K562 (cell line): ENCODE data around the gene RSBN1L. TPM values are rescaled to one million over a fixed set of nuclear protein-coding genes. Genes with fewer than 3 reads are reported as not detected.

Experiments
- BDP1 ChIP-seq: IDR thresholded peaks from 3 replicates; pipeline ENCODE4 v1.6.1; 2011; ENCODE audit not compliant: insufficient read length, insufficient read depth
- BRD9 ChIP-seq: fragments of 450-650 bp; IDR thresholded peaks from 2 replicates; pipeline ENCODE4 v1.6.1; 2018; ENCODE audit warnings: low read depth; ENCODE audit not compliant: partially characterized antibody
- ESRRA ChIP-seq: fragments of 450-650 bp; IDR thresholded peaks from 2 replicates; pipeline ENCODE4 v1.6.1; 2014; ENCODE audit warnings: low read depth, mild to moderate bottlenecking, moderate library complexity, borderline replicate concordance
- GATA2 ChIP-seq: sonication (generic); formaldehyde crosslinking; IDR thresholded peaks from 2 replicates; pipeline ENCODE4 v1.4.0; 2020; ENCODE audit warnings: mild to moderate bottlenecking, missing genetic modification reagents
- KLF6 ChIP-seq: fragments of 250-450 bp; sonication (Bioruptor Pico); IDR thresholded peaks from 2 replicates; pipeline ENCODE4 v1.4.0; 2020; ENCODE audit warnings: mild to moderate bottlenecking, moderate library complexity, borderline replicate concordance
- PHTF2 ChIP-seq: fragments of 250-450 bp; sonication (Bioruptor Pico); IDR thresholded peaks from 2 replicates; pipeline ENCODE4 v1.5.0; 2021; ENCODE audit warnings: mild to moderate bottlenecking
- PPARD ChIP-seq: fragments of 250-450 bp; sonication (Bioruptor Pico); IDR thresholded peaks from 2 replicates; pipeline ENCODE4 v1.8.0; 2022; ENCODE audit warnings: inconsistent platforms, mild to moderate bottlenecking, moderate library complexity
- PTTG1 ChIP-seq: fragments of 450-650 bp; IDR thresholded peaks from 2 replicates; pipeline ENCODE4 v1.6.1; 2016; ENCODE audit warnings: low read depth, mild to moderate bottlenecking, missing genetic modification characterization, missing compliant biosample characterization
- PYGO2 ChIP-seq: fragments of 450-650 bp; IDR thresholded peaks from 2 replicates; pipeline ENCODE4 v1.6.1; 2016; ENCODE audit warnings: mild to moderate bottlenecking, missing genetic modification characterization, moderate library complexity, missing compliant biosample characterization
- RHOXF2B ChIP-seq: fragments of 250-450 bp; sonication (Bioruptor Pico); conservative IDR thresholded peaks from 2 replicates; pipeline ENCODE4 v1.5.1; 2021
- SMC3 ChIP-seq: conservative IDR thresholded peaks from 2 replicates; pipeline ENCODE4 v1.6.1; 2011; ENCODE audit warnings: low read depth, low read length, improper control_type of control experiment; ENCODE audit not compliant: insufficient read depth
- TAL1 ChIP-seq: fragments of 450-650 bp; IDR thresholded peaks from 2 replicates; pipeline ENCODE4 v1.6.1; 2016; ENCODE audit warnings: mild to moderate bottlenecking
- ZNF263 ChIP-seq: sonication (generic); formaldehyde crosslinking; IDR thresholded peaks from 2 replicates; pipeline ENCODE4 v1.8.0; 2022; ENCODE audit warnings: mild to moderate bottlenecking, missing genetic modification reagents, borderline replicate concordance
- ZNF282 ChIP-seq: sonication (generic); formaldehyde crosslinking; IDR thresholded peaks from 2 replicates; pipeline ENCODE4 v1.8.1; 2023; ENCODE audit warnings: missing genetic modification reagents
- polyA plus RNA-seq, 8 experiments: library from polyadenylated mRNA; depleted of rRNA in 4 of 8; stranded (reverse) in 5 of 8; unstranded in 3 of 8; fragments of >200 nt; fragmentation: Nextera tagmentation in 2 of 8; fragmentation: Illumina TruSeq in 1 of 8; extraction: Ambion mirVana in 2 of 8; extraction: Trizol in 1 of 8; gene quantifications; 2 replicates each; pipeline versions ENCODE4 v1.2.1 to v1.2.3, GENCODE V29; 2011 to 2014; ENCODE audit warnings: inconsistent platforms in 1 of 8, missing spikeins in 1 of 8
- total RNA-seq, 7 experiments: library from RNA; depleted of rRNA in 6 of 7; stranded (reverse); fragments of >200 nt in 6 of 7; fragmentation: Illumina TruSeq in 2 of 7; extraction: Trizol in 2 of 7; gene quantifications; 2 replicates each; pipeline versions ENCODE4 v1.2.1 to v1.2.3, GENCODE V29; 2011 to 2021; ENCODE audit warnings: low replicate concordance in 1 of 7
- TF ChIP-seq, protein P1 (sequence below): fragments of 250-450 bp; sonication (Bioruptor Pico); IDR thresholded peaks from 2 replicates; pipeline ENCODE4 v1.4.0; 2020; ENCODE audit warnings: borderline replicate concordance
- TF ChIP-seq, protein P2 (sequence below): fragments of 200-600 bp; sonication (generic); IDR thresholded peaks from one replicate; pipeline ENCODE4 v1.6.1; 2012; ENCODE audit warnings: mild to moderate bottlenecking, low read depth, low read length, inconsistent platforms

The RSBN1L gene
- total and polyA plus RNA-seq, 9 of the 15 experiments (the other 6 are each of a cell fraction or from before 2014, with no cell fraction given): 6.2 to 35.2 (median 20.1) TPM

DNA sequence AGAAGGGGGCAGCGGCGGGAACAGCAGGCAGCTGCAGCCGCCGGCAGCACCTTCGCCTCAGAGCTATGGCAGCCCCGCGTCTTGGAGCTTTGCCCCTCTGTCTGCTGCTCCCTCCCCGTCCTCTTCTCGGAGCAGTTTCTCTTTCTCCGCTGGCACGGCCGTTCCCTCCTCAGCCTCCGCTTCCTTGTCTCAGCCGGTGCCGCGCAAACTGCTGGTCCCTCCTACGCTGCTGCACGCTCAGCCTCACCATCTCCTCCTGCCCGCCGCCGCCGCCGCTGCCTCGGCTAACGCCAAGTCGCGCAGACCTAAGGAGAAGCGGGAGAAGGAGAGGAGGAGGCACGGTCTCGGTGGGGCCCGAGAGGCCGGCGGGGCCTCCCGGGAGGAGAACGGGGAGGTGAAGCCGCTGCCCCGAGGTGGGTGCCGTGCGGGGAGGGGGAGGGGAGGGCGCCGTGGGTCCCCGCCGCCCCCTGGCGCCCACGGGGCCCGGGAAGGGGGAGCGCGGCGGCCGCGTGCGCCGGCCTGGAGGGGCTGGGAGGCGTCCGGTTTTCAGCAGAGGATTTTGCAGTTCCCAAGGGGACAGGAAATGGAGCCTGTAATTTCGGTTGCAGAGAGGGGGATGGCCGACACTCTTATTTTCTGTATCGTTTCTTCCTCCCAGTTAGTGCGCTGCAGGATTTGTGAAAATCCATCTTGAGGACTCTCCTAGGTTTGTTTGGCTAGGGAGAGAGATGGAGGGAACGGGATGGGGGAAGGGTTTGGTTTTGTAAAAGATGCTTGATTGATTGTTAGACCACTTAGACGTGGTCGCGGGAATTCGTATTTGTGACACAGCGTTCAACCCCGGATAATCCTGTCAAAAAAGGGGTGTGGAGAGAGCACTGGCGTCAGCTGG is 630 bp downstream of the RSBN1L start (continued):
- TF ChIP-seq TAL1 (no peak), PYGO2 (tag) (no peak), GATA2 (CRISPR knock-in tag) (no peak), PPARD (CRISPR knock-in tag) (no peak), PTTG1 (tag) (no peak), BRD9 (no peak), SMC3 (no peak), BDP1 (no peak), PHTF2 (CRISPR knock-in tag) (no peak), KLF6 (CRISPR knock-in tag) (no peak), ZNF282 (CRISPR knock-in tag) (no peak), RHOXF2B (no peak), ZNF263 (CRISPR knock-in tag) (no peak; the same call in 1 of the 2 replicates), ESRRA (no peak)
- TF ChIP-seq, protein P1, sequence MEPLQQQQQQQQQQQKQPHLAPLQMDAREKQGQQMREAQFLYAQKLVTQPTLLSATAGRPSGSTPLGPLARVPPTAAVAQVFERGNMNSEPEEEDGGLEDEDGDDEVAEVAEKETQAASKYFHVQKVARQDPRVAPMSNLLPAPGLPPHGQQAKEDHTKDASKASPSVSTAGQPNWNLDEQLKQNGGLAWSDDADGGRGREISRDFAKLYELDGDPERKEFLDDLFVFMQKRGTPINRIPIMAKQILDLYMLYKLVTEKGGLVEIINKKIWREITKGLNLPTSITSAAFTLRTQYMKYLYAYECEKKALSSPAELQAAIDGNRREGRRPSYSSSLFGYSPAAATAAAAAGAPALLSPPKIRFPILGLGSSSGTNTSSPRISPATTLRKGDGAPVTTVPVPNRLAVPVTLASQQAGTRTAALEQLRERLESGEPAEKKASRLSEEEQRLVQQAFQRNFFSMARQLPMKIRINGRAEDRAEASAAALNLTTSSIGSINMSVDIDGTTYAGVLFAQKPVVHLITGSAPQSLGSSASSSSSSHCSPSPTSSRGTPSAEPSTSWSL: no peak
- TF ChIP-seq, protein P2, sequence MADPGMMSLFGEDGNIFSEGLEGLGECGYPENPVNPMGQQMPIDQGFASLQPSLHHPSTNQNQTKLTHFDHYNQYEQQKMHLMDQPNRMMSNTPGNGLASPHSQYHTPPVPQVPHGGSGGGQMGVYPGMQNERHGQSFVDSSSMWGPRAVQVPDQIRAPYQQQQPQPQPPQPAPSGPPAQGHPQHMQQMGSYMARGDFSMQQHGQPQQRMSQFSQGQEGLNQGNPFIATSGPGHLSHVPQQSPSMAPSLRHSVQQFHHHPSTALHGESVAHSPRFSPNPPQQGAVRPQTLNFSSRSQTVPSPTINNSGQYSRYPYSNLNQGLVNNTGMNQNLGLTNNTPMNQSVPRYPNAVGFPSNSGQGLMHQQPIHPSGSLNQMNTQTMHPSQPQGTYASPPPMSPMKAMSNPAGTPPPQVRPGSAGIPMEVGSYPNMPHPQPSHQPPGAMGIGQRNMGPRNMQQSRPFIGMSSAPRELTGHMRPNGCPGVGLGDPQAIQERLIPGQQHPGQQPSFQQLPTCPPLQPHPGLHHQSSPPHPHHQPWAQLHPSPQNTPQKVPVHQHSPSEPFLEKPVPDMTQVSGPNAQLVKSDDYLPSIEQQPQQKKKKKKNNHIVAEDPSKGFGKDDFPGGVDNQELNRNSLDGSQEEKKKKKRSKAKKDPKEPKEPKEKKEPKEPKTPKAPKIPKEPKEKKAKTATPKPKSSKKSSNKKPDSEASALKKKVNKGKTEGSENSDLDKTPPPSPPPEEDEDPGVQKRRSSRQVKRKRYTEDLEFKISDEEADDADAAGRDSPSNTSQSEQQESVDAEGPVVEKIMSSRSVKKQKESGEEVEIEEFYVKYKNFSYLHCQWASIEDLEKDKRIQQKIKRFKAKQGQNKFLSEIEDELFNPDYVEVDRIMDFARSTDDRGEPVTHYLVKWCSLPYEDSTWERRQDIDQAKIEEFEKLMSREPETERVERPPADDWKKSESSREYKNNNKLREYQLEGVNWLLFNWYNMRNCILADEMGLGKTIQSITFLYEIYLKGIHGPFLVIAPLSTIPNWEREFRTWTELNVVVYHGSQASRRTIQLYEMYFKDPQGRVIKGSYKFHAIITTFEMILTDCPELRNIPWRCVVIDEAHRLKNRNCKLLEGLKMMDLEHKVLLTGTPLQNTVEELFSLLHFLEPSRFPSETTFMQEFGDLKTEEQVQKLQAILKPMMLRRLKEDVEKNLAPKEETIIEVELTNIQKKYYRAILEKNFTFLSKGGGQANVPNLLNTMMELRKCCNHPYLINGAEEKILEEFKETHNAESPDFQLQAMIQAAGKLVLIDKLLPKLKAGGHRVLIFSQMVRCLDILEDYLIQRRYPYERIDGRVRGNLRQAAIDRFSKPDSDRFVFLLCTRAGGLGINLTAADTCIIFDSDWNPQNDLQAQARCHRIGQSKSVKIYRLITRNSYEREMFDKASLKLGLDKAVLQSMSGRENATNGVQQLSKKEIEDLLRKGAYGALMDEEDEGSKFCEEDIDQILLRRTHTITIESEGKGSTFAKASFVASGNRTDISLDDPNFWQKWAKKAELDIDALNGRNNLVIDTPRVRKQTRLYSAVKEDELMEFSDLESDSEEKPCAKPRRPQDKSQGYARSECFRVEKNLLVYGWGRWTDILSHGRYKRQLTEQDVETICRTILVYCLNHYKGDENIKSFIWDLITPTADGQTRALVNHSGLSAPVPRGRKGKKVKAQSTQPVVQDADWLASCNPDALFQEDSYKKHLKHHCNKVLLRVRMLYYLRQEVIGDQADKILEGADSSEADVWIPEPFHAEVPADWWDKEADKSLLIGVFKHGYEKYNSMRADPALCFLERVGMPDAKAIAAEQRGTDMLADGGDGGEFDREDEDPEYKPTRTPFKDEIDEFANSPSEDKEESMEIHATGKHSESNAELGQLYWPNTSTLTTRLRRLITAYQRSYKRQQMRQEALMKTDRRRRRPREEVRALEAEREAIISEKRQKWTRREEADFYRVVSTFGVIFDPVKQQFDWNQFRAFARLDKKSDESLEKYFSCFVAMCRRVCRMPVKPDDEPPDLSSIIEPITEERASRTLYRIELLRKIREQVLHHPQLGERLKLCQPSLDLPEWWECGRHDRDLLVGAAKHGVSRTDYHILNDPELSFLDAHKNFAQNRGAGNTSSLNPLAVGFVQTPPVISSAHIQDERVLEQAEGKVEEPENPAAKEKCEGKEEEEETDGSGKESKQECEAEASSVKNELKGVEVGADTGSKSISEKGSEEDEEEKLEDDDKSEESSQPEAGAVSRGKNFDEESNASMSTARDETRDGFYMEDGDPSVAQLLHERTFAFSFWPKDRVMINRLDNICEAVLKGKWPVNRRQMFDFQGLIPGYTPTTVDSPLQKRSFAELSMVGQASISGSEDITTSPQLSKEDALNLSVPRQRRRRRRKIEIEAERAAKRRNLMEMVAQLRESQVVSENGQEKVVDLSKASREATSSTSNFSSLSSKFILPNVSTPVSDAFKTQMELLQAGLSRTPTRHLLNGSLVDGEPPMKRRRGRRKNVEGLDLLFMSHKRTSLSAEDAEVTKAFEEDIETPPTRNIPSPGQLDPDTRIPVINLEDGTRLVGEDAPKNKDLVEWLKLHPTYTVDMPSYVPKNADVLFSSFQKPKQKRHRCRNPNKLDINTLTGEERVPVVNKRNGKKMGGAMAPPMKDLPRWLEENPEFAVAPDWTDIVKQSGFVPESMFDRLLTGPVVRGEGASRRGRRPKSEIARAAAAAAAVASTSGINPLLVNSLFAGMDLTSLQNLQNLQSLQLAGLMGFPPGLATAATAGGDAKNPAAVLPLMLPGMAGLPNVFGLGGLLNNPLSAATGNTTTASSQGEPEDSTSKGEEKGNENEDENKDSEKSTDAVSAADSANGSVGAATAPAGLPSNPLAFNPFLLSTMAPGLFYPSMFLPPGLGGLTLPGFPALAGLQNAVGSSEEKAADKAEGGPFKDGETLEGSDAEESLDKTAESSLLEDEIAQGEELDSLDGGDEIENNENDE: no peak
